Fibroblast of gingiva (primary cell): ENCODE results near the gene GFOD1.

ENCODE experiments used
- DNase-seq: peaks from one replicate; pipeline ENCODE4 v3.0.0-alpha.2; 2011; ENCODE audit warnings: low read depth

Gene GFOD1

GRCh38 chr6:13487122-13488014 is at the start of gene GFOD1:
GFOD1 (minus strand) TSS chr6:13487600; CDS start chr6:13486890, 710 bp downstream.
- DNase-seq, result peak; percentile 87

- no peak for DNase-seq
These were observed 49.6 kb upstream of the GFOD1 start for GRCh38 chr6:13536796-13537526.

- DNase-seq, result no peak
These were observed 47.9 kb upstream of the GFOD1 start for GRCh38 chr6:13535306-13535705.

GRCh38 chr6:13534536-13534935 is 47.1 kb upstream of the GFOD1 start:
- no peak for DNase-seq

GRCh38 chr6:13531956-13532355 is 44.6 kb upstream of the GFOD1 start:
- DNase-seq, result no peak

GRCh38 chr6:13528777-13529343 is 41.5 kb upstream of the GFOD1 start:
- DNase-seq, result no peak

GRCh38 chr6:13528232-13528631 is 40.8 kb upstream of the GFOD1 start:
- DNase-seq, result no peak

GRCh38 chr6:13527671-13528056 is 40.3 kb upstream of the GFOD1 start:
- DNase-seq, result no peak

- DNase-seq, result peak; percentile 13
These were observed 39.6 kb upstream of the GFOD1 start for GRCh38 chr6:13526727-13527670.

GRCh38 chr6:13526357-13526726 is 38.9 kb upstream of the GFOD1 start:
- no peak for DNase-seq

- no peak for DNase-seq
These were observed 37.6 kb upstream of the GFOD1 start for GRCh38 chr6:13524801-13525508.

- DNase-seq, result no peak
These were observed 36.6 kb upstream of the GFOD1 start for GRCh38 chr6:13523826-13524622.

GRCh38 chr6:13522656-13523055 is 35.3 kb upstream of the GFOD1 start:
- DNase-seq, result peak; percentile 57

GRCh38 chr6:13519839-13520238 is 32.4 kb upstream of the GFOD1 start:
- DNase-seq, result no peak

- DNase-seq, result no peak
These were observed 29.7 kb upstream of the GFOD1 start for GRCh38 chr6:13517116-13517515.

GRCh38 chr6:13515912-13516311 is 28.5 kb upstream of the GFOD1 start:
- DNase-seq, result no peak

GRCh38 chr6:13513626-13514502 is 26.5 kb upstream of the GFOD1 start:
- no peak for DNase-seq

GRCh38 chr6:13512900-13513299 is 25.5 kb upstream of the GFOD1 start:
- no peak for DNase-seq
